HG03280 (cell line): ENCODE results near the gene GATB.
A peak's percentile ranks its signal among the peaks of the same experiment; 100 is the strongest.

Experiments
- ATAC-seq: cut with Tn5 transposase; IDR thresholded peaks from one replicate; pipeline ENCODE4 v1.9.1; 2021; ENCODE audit warnings: mild to moderate bottlenecking, moderate library complexity; ENCODE audit not compliant: unreplicated experiment

The GATB gene

DNA sequence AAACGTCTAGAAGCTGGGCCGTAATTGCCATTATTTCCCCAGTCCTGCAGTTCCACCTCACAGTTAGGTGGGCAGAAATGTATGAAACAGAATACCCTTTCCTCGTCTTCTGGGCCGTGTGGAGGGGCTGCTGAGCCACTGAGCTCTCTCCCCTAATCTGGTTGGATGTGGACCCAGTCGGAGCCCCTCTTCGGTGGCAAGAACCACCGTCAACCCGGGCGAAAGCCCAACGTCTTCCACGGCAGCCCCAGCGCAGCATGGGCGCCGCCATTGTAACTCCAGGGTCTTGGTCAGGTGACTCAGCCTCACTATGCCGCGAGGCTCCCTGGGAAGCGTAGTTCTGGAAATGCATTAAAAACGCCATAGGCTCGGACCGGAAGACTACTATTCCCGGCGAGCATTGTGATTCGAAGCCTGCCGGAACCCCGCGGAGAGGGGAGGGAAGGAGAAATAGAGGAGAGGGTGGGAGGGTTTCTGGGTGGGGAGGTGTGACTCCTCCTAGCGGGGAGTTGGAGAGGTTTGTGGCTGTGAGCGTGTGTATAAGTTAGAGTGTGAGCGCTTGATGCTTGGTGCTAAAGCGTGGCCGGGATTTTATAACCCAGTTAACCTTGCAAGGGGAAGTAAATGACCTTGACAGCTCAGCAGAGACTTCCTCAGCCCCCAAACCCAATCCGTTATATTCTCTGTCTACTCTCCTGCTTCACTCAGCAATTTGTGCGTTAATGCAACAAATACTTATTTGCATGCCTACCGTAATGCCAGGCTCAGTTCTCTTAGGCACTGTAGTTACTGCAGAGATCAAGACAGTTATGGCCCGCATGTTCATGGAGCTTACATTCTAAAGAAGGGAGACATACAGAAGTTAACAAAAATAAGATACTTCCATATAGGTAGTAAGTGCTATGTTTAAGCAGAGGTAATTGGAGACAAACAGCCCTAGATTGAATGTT is at the start of gene GATB:
GATB (minus strand) TSS at position 296 of the 950 bp plus-strand sequence; CDS start at position 271, 25 bp downstream.
- ATAC-seq: peak; percentile 100

DNA sequence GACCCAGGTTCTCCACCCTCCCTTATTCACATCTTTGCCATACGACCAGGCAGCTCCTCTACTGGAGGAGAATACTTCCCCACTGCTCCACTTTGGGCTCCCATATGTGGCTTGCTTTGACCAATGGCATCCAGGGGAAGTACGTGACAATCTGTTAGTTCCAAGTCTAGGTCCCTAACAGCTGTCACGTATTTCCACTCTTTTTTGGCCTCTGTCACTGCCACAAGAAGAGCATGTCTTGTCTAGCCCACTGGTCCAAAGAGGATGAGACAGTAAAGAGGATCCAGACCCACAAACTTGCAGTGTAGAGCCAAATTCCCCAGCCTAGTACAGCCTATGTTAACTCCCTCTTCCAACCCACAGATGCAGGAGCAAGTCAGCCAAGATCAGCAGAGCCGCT is 49.7 kb upstream of the GATB start:
- ATAC-seq: no peak

DNA sequence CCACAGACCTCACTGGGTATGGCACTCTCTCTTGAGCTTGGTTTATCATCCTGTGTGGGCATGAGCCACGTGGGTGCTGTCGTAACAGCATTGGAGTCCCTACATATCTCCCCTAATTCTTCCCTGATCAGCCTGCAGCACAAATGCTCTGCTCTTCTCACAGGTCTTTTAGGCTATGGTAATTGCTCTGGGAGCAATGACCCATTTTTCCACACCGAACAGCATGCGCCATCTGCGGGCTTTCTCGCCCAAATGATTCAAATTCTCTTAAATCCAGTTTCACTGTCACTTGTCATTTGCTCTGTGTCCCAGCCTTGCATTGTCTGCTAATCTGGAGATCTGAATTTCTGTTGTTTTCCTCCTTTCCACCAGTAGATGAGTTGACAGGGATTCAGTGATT is 48.9 kb upstream of the GATB start:
- no peak for ATAC-seq

- ATAC-seq: no peak
These were observed 47.7 kb upstream of the GATB start for GRCh38 chr4:151808542-151808941.

GRCh38 chr4:151808120-151808529 is 47.3 kb upstream of the GATB start:
- ATAC-seq: no peak

DNA sequence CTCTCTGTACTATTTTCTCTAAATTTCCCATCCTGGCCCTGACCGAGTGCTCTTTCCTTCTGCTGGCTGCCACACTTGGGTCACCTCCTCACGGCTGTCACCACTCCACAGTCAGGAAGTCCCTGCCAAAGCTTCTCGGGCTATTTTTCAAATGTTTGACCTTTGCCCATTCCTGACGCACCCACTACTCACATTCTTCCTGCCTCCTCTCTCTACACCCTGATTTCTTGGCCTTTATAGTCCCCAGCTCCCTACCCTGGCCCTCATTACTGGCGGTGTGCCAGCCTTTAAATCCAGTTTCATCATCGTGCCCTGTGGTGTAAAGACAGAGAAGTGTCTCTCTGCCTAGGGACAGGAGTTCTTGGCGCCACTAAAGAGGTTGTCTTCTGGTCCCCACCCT is 46.4 kb upstream of the GATB start:
- ATAC-seq: no peak

GRCh38 chr4:151806511-151806927 is 45.7 kb upstream of the GATB start:
- ATAC-seq: no peak

- ATAC-seq: no peak
These were observed 44.0 kb upstream of the GATB start for GRCh38 chr4:151804821-151805220.

GRCh38 chr4:151804086-151804630 is 43.4 kb upstream of the GATB start:
- no peak for ATAC-seq

GRCh38 chr4:151803246-151803645 is 42.4 kb upstream of the GATB start:
- no peak for ATAC-seq

- peak; percentile 67 for ATAC-seq
These were observed 41.0 kb upstream of the GATB start for GRCh38 chr4:151801547-151802516.

DNA sequence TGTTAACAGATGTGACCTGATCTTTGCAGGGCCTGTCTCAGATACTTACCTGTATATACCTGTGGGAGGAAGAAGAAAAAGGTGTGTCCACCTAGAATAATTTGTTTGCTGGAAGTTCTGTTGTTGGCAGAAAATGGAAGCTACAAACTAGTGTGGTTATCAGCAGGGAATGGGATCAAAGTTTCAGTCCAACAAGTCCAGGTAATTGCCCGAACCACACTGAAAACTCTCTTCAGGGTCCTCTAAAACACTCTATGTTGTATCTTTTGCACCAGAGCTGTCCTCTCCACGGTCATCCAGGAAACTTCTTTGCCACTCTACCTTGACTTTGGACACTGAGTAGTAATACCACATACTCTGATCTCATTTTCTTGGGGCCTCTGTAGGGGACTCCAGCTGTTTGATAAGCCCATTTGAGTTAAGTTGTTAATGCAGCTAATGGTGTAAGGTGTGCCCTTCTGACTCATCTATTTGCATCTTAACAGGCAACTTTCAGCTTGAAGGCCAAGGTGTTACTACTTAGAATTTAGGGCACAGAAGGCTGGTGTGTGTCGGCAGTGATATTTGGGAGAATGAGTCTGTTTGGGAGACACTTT is 38.7 kb upstream of the GATB start:
- ATAC-seq: no peak

- ATAC-seq: peak; percentile 73
These were observed 38.0 kb upstream of the GATB start for GRCh38 chr4:151798678-151799416.

DNA sequence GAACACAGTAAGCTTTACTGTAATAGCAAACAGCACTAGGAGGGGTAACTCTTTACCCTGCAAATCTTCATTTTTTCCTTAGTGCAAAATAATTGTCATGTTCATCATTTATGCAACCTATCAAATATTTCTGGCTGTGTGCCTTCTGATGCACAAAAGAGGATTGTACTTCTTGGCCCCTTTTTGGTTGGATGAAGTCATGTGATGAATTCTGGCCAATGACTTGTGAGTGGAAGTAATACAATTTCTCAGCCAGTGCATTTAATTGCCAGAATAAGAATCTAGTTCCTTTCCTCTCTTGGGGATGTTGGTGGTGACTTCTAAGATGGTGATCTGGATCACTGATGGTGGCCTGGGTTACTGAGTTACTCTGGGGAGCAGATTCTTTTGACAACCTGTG is 37.0 kb upstream of the GATB start:
- no peak for ATAC-seq

DNA sequence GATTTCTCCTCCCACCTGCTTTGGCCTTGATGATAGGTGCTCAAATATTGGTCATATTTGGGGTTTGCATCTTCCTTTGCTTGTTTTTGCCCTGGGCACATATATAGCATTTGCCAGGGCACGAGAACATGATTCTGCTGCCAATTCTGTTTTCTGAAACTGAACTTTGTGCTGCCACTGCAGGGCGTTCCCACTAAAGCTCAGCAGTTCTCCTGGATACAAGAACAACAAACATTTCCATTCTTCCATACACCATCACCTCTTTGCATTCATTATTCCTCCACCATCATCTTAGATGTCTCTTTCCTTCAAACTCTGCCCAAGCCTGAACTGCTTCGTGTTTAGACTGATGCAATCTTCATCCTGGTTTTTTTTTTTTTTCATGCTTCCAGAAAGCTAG is 36.3 kb upstream of the GATB start:
- no peak for ATAC-seq

DNA sequence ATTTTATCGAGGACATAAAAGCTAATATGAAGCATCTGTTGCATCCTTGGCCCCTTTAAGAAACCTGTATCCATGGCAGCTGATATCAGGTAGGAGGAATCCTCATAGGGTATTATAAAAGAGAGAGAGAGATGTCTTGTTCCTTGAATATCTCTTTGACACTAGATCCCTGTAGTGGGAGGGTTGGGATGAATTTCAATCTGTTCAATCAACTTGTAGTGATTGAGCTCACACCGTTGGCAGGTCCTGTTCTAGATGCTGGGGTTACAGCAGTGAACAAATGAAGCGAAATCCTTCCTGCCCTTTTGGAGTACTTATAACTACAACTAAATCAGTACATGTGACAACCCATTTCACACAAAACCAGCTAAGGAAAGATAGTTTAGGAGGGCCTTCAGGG is 35.3 kb upstream of the GATB start:
- no peak for ATAC-seq

DNA sequence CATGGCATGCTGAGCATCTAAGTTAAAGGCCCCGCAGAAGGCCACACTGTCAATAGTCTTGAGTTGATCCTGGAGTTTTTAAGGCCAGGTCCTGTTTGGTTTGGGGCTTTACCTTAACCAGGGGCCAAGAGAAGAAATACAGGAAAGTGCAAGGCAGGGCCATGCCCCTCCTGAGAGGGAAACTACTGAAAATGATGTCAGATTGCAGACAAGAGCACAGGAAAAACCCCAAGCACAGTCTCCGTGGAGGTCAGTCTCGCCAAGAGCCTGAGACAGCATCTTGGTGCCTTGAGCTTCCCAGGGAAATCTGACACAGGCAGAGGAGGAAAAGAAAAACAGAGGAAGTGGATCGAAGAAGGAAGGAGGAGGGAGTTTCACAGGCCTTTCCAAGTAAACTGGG is 32.2 kb upstream of the GATB start:
- ATAC-seq: no peak

GRCh38 chr4:151792530-151792929 is 31.7 kb upstream of the GATB start:
- no peak for ATAC-seq

- ATAC-seq: no peak
These were observed 27.2 kb upstream of the GATB start for GRCh38 chr4:151788021-151788420.

GRCh38 chr4:151786158-151786495 is 25.3 kb upstream of the GATB start:
- ATAC-seq: no peak
